ENCODE results near the gene NCOR1. TPM values are rescaled to one million over a fixed set of nuclear protein-coding genes. Genes with fewer than 3 reads are reported as not detected.
"Not testable (repeated sequence)": the region's sequence is repeated elsewhere in the genome, so short reads cannot be mapped to it uniquely, and the experiment has no call there.

NCOR1 gene
- polyA plus RNA-seq, 2 of the 4 experiments (the other 2 are of a cell fraction): 65.5 to 190 TPM

- Histone ChIP-seq H3K4me2 (no peak overlapping the region), H3K4me3 (no peak overlapping the region), H3K9me3 (no peaks in the 10 kb centered on the region), H3K27ac (no peak overlapping the region), H3K4me1 (peaks cover 5% of the 10 kb centered on the region; the same call in 2 of the 3 replicates)
- CTCF ChIA-PET: interaction anchor here (1.1 kb wide), 1 partner anchor 121 kb away, joined by 4 read pairs; the partner anchor contains the start of gene CENPV
- 90% methylated on average over 1 of the region's 1 CpG for WGBS (ENCODE audit: missing lambda C conversion rate)
- POLR2A ChIA-PET: no interaction called here
- no peak for ATAC-seq
- no peak for DNase-seq (ENCODE audit: low read depth in 1 of 2, low spot score in 1 of 2)
- FAIRE-seq: no peak
- no peak for TF ChIP-seq MYC (IDR thresholded peaks at IDR 0.05; ENCODE audit: borderline replicate concordance, low read length)
- no peak for TF ChIP-seq BHLHE40 (IDR thresholded peaks at IDR 0.05; ENCODE audit: low read depth, low read length)
- no peak for TF ChIP-seq TP53 (CRISPR knock-in tag; IDR thresholded peaks at IDR 0.05)
- TF ChIP-seq REST (IDR thresholded peaks at IDR 0.05): no peak
Observed at GRCh38 chr17:16232391-16232790, 17.1 kb upstream of the NCOR1 start.

- ChIA-PET CTCF (interaction anchor here (1.6 kb wide), 1 partner anchor 134 kb away, joined by 5 read pairs; no protein-coding TSS in a partner anchor), POLR2A (interaction anchor here (0.7 to 2.5 kb wide), 2 partner anchors 13 to 15 kb away, joined by 3 to 14 read pairs; partner anchors contain the start of genes NCOR1 and PIGL)
- H3K4me3 ChIP-seq; DNase-seq (ENCODE audit: low read depth in 1 of 2, low spot score in 1 of 2); H3K9me3 ChIP-seq; ATAC-seq; H3K4me1 ChIP-seq; H3K27ac ChIP-seq; H3K4me2 ChIP-seq: not testable (repeated sequence)
- 93% methylated on average over 8 of the region's 8 CpGs for WGBS (ENCODE audit: missing lambda C conversion rate)
- FAIRE-seq: peak; percentile 18
Observed at GRCh38 chr17:16229912-16230561, 14.7 kb upstream of the NCOR1 start.

GRCh38 chr17:16222406-16222805 lies 7.1 kb upstream of the NCOR1 start:
- H3K4me1 ChIP-seq: peaks cover 19% of the 10 kb centered on the region
- peak overlapping the region in 1 of 2 experiments; percentile 56; a peak in 3 of 6 replicates for H3K27ac ChIP-seq
- POLR2A ChIA-PET: interaction anchor here (0.6 to 1.3 kb wide), 3 partner anchors 64 to 99 kb away, joined by 3 to 5 read pairs (median 3); no protein-coding TSS in a partner anchor
- TF ChIP-seq USF2 (IDR thresholded peaks at IDR 0.05): no peak
- no peak for TF ChIP-seq HMGXB4 (CRISPR knock-in tag; IDR thresholded peaks at IDR 0.05; ENCODE audit: borderline replicate concordance)
- no peak overlapping the region for H3K4me3 ChIP-seq
- WGBS (ENCODE audit: missing lambda C conversion rate): 90% methylated on average over 3 of the region's 3 CpGs
- H3K4me2 ChIP-seq: peak overlapping the region; percentile 10; the same call in 2 of the 3 replicates
- no peaks in the 10 kb centered on the region for H3K9me3 ChIP-seq
- CTCF ChIA-PET: interaction anchor here (0.6 to 4.1 kb wide), 9 partner anchors 9 to 1825 kb away, joined by 3 to 16 read pairs (median 4); no protein-coding TSS in a partner anchor
- FAIRE-seq (no peak), DNase-seq (ENCODE audit: low read depth in 1 of 2, low spot score in 1 of 2) (no peak), ATAC-seq (no peak)

- under 1% methylated on average over 29 of the region's 29 CpGs for WGBS (ENCODE audit: missing lambda C conversion rate)
- Histone ChIP-seq H3K27ac (peak within 1 kb of the TSS; percentile 96 to 97), H3K4me1 (peaks cover 31% of the 10 kb centered on the region), H3K4me3 (peak within 1 kb of the TSS; percentile 75), H3K4me2 (peak within 1 kb of the TSS; percentile 81), H3K9me3 (no peaks in the 10 kb centered on the region)
- DNase-seq (ENCODE audit: low read depth in 1 of 2, low spot score in 1 of 2): peak; percentile 89 to 98
- POLR2A ChIA-PET: interaction anchor here (0.5 to 4.2 kb wide), 15 partner anchors 9 to 221 kb away, joined by 3 to 57 read pairs (median 4); partner anchors contain the start of gene UBB
- peak; percentile 71 to 77 for ATAC-seq
- peak; percentile 13 for FAIRE-seq
- CTCF ChIA-PET: interaction anchor here (0.9 to 7.5 kb wide), 8 partner anchors 8 to 147 kb away, joined by 3 to 69 read pairs (median 4); partner anchors contain the start of gene CENPV
- TF ChIP-seq CBX2 (IDR thresholded peaks at IDR 0.05; ENCODE audit: borderline replicate concordance, low read depth) (no peak), NPAS2 (CRISPR knock-in tag; IDR thresholded peaks at IDR 0.05; ENCODE audit: borderline replicate concordance) (no peak), EHF (CRISPR knock-in tag; IDR thresholded peaks at IDR 0.05) (peak; percentile 56; the same call in 1 of the 2 replicates), MAFK (IDR thresholded peaks at IDR 0.05; ENCODE audit: partially characterized antibody) (no peak), EHMT2 (IDR thresholded peaks at IDR 0.05; ENCODE audit: low read depth) (no peak), CHD4 (IDR thresholded peaks at IDR 0.05; ENCODE audit: borderline replicate concordance) (no peak), ZSCAN20 (CRISPR knock-in tag; IDR thresholded peaks at IDR 0.05) (peak; percentile 50; the same call in 1 of the 2 replicates), ESRRA (IDR thresholded peaks at IDR 0.05; ENCODE audit: borderline replicate concordance, low read length) (no peak), MYC (IDR thresholded peaks at IDR 0.05; ENCODE audit: borderline replicate concordance, low read length) (peak; percentile 78; the same call in 1 of the 2 replicates), EP300 (IDR thresholded peaks at IDR 0.05) (no peak), RCOR1 (IDR thresholded peaks at IDR 0.05; ENCODE audit: low read depth, low read length) (no peak), HOXB5 (CRISPR knock-in tag; IDR thresholded peaks at IDR 0.05) (peak; percentile 87), ZNF302 (CRISPR knock-in tag; IDR thresholded peaks at IDR 0.05) (no peak), CBX8 (IDR thresholded peaks at IDR 0.05) (no peak), FOSL2 (IDR thresholded peaks at IDR 0.05) (no peak), FOSL2 (CRISPR knock-in tag; IDR thresholded peaks at IDR 0.05) (peak; percentile 36; the same call in 1 of the 2 replicates)
Observed at GRCh38 chr17:16217002-16217635, 1.8 kb upstream of the NCOR1 start, which contains the start of gene PIGL. TSS of gene PIGL (plus strand) at chr17:16217210. CDS start at chr17:16217227, 17 bp downstream.
